ENCODE results near the gene CCDC24. TPM values are rescaled to one million over a fixed set of nuclear protein-coding genes. Genes with fewer than 3 reads are reported as not detected.

Gene CCDC24
- total and polyA plus RNA-seq, 9 of the 15 experiments (the other 6 are each of a cell fraction or from before 2014, with no cell fraction given) = 0.31 to 4.5 (median 1.5) TPM

DNA sequence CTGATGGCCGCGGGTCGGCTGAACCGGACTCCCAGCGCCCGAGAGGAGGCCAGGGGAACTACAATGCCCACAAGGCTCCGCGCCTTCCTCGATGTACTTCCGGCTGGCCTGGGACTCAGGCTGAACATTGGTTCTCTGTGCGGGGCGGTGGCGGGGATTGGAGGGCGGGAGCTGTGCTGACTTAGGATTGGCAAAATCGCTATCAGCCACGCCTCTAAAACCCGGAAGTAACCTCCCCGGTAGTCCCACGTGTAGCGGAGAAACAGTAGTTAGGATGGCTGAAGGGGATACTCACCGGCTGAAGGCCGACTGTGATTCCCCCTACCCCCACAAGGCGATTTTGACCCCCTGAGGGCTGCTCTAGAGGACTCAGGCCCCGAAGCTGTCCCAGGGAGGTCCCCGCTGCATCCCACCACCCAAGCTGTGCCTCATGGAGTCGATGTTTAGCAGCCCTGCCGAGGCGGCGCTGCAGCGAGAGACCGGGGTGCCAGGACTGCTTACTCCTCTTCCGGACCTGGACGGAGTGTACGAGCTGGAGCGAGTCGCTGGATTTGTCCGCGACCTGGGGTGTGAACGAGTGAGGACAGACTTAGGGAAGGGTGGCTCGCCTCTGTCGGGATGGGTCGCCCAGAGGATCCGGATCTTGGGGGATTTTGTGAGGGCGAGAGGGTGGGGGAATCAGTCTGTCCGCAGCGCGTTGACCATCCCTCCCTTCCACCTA, 21.5 kb upstream of the CCDC24 start, which contains the start of gene DPH2 (continued):
- TF ChIP-seq NCOR1 (IDR thresholded peaks at IDR 0.05) (no peak), ZNF766 (CRISPR knock-in tag; conservative IDR thresholded peaks at IDR 0.05) (0 out of 2 replicates have a peak, but pooled peaks have one; percentile 49), ZNF75A (CRISPR knock-in tag; IDR thresholded peaks at IDR 0.05) (no peak), ZNF561 (CRISPR knock-in tag; conservative IDR thresholded peaks at IDR 0.05) (no peak; the same call in 1 of the 2 replicates), RB1 (IDR thresholded peaks at IDR 0.05; ENCODE audit: low read depth) (peak; percentile 62), POLR3A (IDR thresholded peaks at IDR 0.05; ENCODE audit: borderline replicate concordance, extremely low read depth, insufficient read depth, insufficient read length) (no peak), ZNF696 (CRISPR knock-in tag; conservative IDR thresholded peaks at IDR 0.05) (no peak), STAT5B (CRISPR knock-in tag; IDR thresholded peaks at IDR 0.05) (no peak), NFE2L1 (tag; IDR thresholded peaks at IDR 0.05; ENCODE audit: borderline replicate concordance, low read depth) (no peak), ZBED1 (IDR thresholded peaks at IDR 0.05) (no peak), SIN3A (IDR thresholded peaks at IDR 0.05; ENCODE audit: borderline replicate concordance in 2 of 2, control insufficient read depth in 1 of 2, low read depth in 2 of 2, low read length in 2 of 2) (peak; percentile 99 to 100), NCOA6 (IDR thresholded peaks at IDR 0.05) (no peak), HDAC1 (IDR thresholded peaks at IDR 0.05) (peak; percentile 91 to 100), TBP (optimal IDR thresholded peaks at IDR 0.05; ENCODE audit: low read depth, low read length) (no peak), ZNF197 (CRISPR knock-in tag; IDR thresholded peaks at IDR 0.05; ENCODE audit: low read depth) (no peak), OTX1 (CRISPR knock-in tag; IDR thresholded peaks at IDR 0.05) (0 out of 2 replicates have a peak, but pooled peaks have one; percentile 22), NCOA1 (IDR thresholded peaks at IDR 0.05; ENCODE audit: low read depth) (no peak), BHLHE40 (IDR thresholded peaks at IDR 0.05; ENCODE audit: low read length) (no peak), ELF4 (CRISPR knock-in tag; IDR thresholded peaks at IDR 0.05) (0 out of 2 replicates have a peak, but pooled peaks have one; percentile 26), PCBP1 (IDR thresholded peaks at IDR 0.05; ENCODE audit: low read depth, low read length, poor library complexity, severe bottlenecking) (no peak)
- TF ChIP-seq, protein P1, sequence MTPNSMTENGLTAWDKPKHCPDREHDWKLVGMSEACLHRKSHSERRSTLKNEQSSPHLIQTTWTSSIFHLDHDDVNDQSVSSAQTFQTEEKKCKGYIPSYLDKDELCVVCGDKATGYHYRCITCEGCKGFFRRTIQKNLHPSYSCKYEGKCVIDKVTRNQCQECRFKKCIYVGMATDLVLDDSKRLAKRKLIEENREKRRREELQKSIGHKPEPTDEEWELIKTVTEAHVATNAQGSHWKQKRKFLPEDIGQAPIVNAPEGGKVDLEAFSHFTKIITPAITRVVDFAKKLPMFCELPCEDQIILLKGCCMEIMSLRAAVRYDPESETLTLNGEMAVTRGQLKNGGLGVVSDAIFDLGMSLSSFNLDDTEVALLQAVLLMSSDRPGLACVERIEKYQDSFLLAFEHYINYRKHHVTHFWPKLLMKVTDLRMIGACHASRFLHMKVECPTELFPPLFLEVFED (CRISPR knock-in tag; conservative IDR thresholded peaks at IDR 0.05) = no peak
- TF ChIP-seq, protein P2, sequence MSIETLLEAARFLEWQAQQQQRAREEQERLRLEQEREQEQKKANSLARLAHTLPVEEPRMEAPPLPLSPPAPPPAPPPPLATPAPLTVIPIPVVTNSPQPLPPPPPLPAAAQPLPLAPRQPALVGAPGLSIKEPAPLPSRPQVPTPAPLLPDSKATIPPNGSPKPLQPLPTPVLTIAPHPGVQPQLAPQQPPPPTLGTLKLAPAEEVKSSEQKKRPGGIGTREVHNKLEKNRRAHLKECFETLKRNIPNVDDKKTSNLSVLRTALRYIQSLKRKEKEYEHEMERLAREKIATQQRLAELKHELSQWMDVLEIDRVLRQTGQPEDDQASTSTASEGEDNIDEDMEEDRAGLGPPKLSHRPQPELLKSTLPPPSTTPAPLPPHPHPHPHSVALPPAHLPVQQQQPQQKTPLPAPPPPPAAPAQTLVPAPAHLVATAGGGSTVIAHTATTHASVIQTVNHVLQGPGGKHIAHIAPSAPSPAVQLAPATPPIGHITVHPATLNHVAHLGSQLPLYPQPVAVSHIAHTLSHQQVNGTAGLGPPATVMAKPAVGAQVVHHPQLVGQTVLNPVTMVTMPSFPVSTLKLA (conservative IDR thresholded peaks at IDR 0.05) = peak; percentile 100
- TF ChIP-seq, protein P3, sequence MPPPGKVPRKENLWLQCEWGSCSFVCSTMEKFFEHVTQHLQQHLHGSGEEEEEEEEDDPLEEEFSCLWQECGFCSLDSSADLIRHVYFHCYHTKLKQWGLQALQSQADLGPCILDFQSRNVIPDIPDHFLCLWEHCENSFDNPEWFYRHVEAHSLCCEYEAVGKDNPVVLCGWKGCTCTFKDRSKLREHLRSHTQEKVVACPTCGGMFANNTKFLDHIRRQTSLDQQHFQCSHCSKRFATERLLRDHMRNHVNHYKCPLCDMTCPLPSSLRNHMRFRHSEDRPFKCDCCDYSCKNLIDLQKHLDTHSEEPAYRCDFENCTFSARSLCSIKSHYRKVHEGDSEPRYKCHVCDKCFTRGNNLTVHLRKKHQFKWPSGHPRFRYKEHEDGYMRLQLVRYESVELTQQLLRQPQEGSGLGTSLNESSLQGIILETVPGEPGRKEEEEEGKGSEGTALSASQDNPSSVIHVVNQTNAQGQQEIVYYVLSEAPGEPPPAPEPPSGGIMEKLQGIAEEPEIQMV (tag; conservative IDR thresholded peaks at IDR 0.05; ENCODE audit: low read depth) = no peak
